Islet precursor cell (in vitro differentiated cells): Measurements from ENCODE around the gene PPP3CA.
"Not testable (repeated sequence)": the region's sequence is repeated elsewhere in the genome, so short reads cannot be mapped to it uniquely, and the experiment has no call there.

Experiments used
- DNase-seq: peaks from one replicate; pipeline ENCODE4 v3.0.0-alpha.2; 2018

PPP3CA gene

GRCh38 chr4:101035487-101035886, 311.8 kb downstream of the PPP3CA start:
- DNase-seq: peak; percentile 58

GRCh38 chr4:101033986-101034385, 313.3 kb downstream of the PPP3CA start:
- no peak for DNase-seq

GRCh38 chr4:101032541-101032940, 314.8 kb downstream of the PPP3CA start:
- DNase-seq: no peak

- no peak for DNase-seq
Measured at GRCh38 chr4:101031971-101032370, 315.4 kb downstream of the PPP3CA start.

GRCh38 chr4:101028886-101029285, 318.4 kb downstream of the PPP3CA start:
- DNase-seq: no peak

GRCh38 chr4:101027721-101028120, 319.6 kb downstream of the PPP3CA start:
- no peak for DNase-seq

- no peak for DNase-seq
Measured at GRCh38 chr4:101025755-101026154, 321.6 kb downstream of the PPP3CA start.

- DNase-seq: no peak
Measured at GRCh38 chr4:101022151-101023024, 324.9 kb downstream of the PPP3CA start.

GRCh38 chr4:101020956-101021355, 326.4 kb downstream of the PPP3CA start:
- DNase-seq: no peak

GRCh38 chr4:101019941-101020401, 327.4 kb downstream of the PPP3CA start:
- no peak for DNase-seq

GRCh38 chr4:101019313-101019712, 328.0 kb downstream of the PPP3CA start:
- no peak for DNase-seq

- no peak for DNase-seq
Measured at GRCh38 chr4:101018836-101019235, 328.5 kb downstream of the PPP3CA start.

- no peak for DNase-seq
Measured at GRCh38 chr4:101014417-101014816, 332.9 kb downstream of the PPP3CA start.

- DNase-seq: no peak
Measured at GRCh38 chr4:101010987-101011386, 336.3 kb downstream of the PPP3CA start.

GRCh38 chr4:101009471-101009870, 337.9 kb downstream of the PPP3CA start:
- no peak for DNase-seq

- DNase-seq: no peak
Measured at GRCh38 chr4:101008503-101008902, 338.8 kb downstream of the PPP3CA start.

- DNase-seq: no peak
Measured at GRCh38 chr4:101005659-101006058, 341.7 kb downstream of the PPP3CA start.

- no peak for DNase-seq
Measured at GRCh38 chr4:101000496-101000895, 346.8 kb downstream of the PPP3CA start.

- DNase-seq: no peak
Measured at GRCh38 chr4:100995671-100996070, 351.7 kb downstream of the PPP3CA start.

GRCh38 chr4:100995002-100995401, 352.3 kb downstream of the PPP3CA start:
- peak; percentile 63 for DNase-seq

GRCh38 chr4:100991332-100992069, 355.8 kb downstream of the PPP3CA start:
- DNase-seq: not testable (repeated sequence)

GRCh38 chr4:100989401-100989800, 357.9 kb downstream of the PPP3CA start:
- DNase-seq: no peak

GRCh38 chr4:100988876-100989275, 358.4 kb downstream of the PPP3CA start:
- DNase-seq: no peak

- peak; percentile 84 for DNase-seq
Measured at GRCh38 chr4:100986360-100986868, 360.9 kb downstream of the PPP3CA start.
